SIG-M5 (cell line): ENCODE data around the gene FDXR.

Source experiments
- DNase-seq: peaks from one replicate; lab custom pipeline; 2025; lab: John Stamatoyannopoulos, UW

FDXR gene

DNA sequence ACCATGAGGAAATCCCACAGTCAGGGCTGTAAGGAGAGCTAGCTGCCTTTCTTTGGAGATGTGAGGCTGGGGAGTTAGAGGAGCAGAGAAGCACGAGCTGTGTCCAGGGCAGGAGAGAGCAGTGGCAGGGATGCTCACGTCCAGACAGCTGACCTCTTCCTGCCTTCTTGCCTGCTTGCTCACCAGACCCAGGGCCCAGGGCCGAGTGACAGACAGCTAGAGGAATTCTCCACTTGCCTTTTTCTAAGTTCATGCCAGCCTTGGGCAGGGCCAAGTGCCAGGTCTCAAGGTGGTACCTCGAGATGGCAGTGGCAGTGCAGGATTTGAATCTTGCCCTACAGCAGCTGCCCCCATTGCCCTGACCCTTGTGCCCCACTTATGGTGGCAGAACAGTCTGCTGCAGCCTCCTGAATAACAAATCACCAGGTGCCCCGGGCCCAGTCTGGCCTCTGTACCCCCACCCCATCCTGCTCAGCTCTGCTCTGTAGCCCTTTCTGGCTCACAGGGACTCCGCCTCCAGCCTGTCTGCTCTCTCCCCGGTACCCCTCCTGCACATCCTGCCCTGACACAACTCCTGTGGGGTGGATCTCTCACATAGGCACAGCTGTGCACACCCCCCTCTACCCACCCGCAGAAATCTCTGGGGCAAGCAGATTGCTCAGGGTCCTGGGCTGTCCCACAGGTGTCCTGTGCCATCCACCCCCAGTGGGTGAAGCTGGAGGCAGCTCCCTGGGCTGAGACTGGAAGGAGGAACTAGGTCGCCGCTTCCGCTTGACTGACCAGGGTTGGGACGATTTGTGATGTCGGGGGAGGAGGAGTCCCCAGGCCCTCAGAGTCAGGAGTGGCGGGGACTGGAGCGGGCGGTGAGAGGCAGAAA lies 39.1 kb downstream of the FDXR start:
- no peak for DNase-seq

- no peak for DNase-seq
Measured at GRCh38 chr17:74832421-74832820, 40.4 kb downstream of the FDXR start.

DNA sequence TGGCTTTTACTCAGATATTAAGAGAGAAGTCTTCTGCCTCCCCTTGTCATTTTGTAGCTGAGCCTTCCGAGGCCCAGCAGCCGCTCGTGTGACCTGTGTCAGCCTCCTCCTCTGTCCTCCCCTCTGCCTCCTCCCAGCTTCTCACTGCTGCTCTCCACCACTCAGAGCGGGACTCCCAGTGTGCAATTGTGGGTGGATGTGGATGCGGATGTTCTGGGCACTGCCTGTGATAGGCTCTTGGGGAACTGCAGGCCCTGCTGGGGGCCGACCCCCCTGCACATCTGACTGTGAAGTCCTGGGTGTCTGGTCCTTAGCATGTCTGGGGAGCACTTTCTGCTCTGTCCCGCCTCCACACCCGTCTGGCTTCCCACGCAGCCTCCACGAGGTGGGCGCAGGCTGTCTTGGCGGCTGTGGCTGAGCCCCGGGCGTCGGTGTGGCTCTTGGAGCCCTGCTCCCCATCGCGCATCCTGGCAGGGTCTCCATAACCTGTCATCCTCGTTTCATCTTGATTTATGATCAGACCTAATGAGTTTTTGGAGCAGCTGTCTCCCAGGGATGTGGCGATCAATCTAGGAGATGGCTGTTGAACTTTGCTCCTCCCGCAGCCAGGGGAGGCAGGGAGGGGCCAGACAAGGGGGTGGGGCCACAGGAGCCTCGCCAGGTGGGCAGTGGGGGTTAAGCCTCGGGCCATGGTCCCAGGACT lies 41.2 kb downstream of the FDXR start:
- DNase-seq: no peak

DNA sequence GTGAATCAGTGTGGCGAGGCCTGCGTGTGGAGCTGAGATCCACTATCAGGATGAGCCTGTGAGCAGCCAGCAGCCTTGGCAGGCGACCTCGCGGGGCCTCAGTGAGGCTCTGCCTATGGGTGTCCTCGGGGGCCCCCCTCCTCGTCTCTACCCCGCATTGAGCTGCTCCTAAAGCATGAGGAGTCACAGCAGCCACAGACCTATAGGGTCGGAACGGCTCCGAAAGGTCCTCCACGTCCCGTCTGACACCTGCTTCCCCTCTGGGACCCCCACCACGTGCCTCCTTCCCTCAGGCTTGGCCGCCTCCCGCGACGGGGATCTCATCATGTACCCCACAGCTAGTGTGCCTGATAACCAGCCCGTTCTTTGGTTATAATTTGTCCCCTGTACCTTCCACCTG lies 41.9 kb downstream of the FDXR start:
- no peak for DNase-seq

DNA sequence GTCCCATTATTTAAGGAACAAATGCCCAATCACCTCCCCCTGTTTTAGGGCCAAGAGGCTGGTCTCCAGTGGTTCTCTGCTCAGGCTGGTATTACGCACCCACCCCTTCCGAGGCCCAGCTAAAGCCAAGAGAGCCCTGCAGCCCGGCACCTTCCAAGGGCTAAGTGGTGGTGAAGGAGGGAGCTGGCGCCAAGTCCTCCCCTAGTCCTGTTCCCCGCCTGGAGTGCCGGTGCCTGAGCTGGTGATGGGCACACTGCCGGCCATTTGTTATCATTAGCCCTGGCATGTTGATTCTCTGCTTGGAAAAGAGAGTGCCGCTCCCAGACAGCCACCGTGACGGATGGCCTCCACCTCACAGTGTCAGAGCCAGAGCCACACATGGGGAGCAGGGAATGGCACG lies 45.0 kb downstream of the FDXR start:
- DNase-seq: no peak

DNA sequence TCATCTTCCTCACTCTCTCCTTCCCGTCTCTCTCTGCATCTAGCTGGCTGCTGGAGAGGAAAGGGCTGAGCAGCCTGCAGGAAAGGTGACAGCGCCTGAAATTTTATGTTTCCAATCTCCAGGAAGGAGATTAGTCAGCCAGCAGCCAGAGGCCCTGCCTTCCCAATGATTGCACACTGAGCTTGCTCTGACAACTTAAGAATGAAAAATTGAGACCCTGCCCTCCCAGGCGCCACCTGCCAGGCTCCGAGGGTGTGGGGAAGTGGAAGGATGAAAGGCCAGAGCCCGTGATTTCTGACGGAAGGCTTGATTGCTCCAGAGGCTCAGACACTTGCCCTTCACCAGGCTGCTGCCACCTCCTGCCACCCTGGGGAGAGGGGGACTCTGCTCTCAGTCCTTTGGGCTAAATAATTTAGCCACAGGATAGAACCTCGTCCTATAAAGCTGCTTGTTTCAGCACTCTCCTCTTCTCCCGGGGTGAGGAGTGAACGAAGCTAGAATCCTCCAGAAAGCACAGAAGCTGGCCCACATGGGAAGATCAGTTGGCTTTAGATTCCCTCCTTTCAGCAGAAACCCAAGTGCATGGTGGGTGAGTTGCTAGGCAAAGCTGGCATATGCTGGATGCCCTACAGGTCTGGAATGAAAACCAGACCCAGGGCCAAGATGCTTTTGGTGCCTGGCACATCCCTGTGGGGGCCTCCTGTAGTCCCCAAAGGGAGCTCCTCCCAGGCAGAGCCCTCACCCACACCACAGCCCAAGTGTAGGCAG lies 46.7 kb downstream of the FDXR start:
- no peak for DNase-seq

DNA sequence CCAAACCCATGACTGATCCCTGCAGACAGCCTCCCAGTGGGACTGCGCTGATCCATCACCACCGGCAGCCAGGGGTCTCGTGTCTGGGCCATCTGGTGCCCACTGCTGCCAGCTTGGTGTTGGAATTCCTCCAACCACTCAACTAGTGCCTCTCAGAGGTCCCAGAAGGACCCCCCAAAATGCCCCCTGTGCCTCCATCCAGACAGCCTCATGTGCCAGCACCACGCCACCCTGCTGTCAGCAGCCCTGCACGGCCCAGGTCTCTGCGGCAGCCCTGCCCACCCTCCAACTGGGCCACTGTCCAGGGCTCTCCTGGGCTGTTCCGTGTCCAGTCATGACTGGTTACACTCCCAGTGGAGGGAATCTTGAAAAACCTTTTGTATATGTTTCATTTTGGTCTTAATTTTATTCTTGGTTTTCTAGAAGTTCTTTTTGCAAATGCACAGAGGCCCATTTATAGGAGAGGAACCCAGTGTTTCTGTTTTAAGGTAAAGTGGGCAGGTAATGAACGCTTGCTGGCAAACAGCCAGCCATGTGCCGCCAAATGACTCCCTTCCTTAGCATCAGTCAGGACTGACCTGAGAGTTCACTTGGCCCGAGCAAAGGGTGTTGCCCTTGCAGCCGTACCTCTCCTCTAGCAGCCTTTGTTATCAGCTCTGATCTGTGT lies 47.7 kb downstream of the FDXR start:
- DNase-seq: no peak

DNA sequence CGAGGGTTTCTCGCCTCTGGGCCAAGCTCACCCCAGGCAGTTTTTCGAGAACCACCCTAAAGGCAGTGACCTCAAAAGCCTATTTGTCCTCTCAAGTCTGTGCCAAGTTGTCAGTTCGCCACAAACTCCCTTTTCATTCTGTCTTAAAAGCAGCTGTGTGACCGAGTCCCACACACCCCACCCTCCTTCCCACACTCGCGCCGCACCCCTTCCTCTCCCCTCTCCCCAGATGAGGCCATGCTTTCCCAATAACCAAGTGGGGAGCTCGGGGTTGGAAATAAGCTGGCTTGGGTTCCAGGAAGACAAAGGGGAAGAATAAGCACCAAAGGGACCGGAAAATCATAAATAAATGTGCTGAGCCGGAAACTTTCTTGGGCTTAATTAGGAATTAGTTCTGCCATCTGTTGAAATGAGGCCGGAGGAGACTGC lies 49.8 kb downstream of the FDXR start:
- no peak for DNase-seq

DNA sequence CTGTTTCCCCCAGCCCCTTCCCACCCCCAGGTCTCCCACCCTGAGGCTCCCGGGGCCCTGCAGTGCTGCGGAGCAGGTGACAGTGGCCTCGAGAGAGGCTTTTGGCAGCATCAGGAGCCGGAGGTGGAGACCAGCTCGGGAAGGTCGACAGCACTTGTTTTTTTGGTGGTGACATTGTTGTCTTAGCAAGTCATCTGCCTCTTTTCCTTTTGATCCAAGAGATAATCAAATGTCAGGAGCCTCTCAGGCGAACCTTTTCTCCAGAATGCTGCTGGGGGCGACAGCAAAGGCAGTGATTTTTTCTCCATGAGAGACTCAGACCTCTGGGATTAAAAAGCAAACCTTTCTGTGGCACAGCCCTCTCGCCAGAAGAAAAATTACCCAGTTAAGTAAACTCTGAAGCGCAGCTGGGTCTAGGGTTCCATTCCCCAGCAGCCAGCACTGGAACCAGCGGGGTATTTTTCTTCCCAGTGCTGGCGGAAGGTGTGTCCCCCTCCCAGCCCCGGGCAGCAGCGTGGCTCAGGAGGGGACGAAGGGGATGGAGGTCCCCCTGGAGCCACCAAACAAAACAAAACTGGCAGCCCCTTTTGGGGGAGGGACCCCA lies 50.4 kb downstream of the FDXR start:
- no peak for DNase-seq

GRCh38 chr17:74821655-74822334 lies 51.0 kb downstream of the FDXR start:
- no peak for DNase-seq

DNA sequence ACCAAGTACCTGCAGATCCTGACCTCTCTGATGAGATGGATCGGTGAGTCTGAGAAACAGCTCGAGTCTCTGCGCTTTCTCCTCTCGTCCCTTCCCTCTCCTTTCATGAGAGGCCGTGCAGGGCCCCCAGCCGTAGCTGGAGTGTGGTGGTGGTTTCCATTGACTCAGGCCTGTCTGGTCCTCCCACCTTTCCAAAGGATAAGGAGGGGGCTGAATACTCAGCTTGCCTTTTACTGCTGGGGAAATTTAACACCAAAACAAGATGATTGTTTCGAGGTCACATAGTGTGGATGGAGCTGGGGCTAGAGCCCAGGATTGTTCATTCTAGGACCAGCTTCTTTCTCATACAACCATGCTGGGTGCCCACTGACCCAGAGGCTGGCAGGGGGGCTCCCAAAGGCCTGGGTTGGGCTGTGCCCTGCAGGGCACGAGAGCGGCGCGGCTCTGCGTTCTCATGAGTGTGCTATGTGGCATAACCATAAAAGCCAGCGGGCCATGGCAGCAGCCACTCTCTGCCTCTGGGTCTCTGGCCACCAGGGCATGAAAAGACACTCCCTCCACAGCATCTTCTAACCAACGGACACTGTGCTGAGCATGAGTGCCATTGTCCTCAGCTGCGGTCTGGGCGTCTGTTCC lies 52.9 kb downstream of the FDXR start:
- no peak for DNase-seq

DNA sequence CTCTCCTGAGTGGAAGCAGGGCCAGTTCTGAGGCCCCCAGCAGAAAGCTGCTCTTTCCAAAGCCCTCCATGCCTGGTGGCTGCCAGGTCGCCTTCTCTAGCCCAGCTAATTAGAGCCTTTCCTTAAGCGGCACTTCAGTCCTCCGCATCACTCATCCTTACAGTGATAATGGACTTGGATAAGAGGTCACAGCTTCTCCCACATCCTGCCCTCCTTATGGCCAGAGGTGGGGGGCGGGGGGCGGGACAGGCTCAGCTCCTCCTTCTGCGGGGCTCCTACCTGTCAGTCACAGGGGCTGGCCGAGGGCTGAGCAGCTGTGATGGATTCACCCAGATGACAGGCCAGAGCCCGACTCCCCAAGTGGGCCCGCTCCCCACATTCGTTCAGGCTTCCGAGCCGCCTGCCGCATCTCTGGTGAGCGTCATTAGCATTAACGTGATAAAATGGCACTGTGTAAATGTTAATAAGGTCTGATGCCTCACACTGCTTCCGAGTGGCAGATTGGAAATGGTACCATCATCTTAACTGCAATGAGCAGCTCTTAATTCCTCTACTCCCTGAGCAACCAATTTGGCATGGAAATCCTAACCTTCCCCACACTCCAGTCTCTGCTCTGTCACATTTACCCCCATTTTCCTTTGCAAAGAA lies 54.4 kb downstream of the FDXR start:
- DNase-seq: no peak

DNA sequence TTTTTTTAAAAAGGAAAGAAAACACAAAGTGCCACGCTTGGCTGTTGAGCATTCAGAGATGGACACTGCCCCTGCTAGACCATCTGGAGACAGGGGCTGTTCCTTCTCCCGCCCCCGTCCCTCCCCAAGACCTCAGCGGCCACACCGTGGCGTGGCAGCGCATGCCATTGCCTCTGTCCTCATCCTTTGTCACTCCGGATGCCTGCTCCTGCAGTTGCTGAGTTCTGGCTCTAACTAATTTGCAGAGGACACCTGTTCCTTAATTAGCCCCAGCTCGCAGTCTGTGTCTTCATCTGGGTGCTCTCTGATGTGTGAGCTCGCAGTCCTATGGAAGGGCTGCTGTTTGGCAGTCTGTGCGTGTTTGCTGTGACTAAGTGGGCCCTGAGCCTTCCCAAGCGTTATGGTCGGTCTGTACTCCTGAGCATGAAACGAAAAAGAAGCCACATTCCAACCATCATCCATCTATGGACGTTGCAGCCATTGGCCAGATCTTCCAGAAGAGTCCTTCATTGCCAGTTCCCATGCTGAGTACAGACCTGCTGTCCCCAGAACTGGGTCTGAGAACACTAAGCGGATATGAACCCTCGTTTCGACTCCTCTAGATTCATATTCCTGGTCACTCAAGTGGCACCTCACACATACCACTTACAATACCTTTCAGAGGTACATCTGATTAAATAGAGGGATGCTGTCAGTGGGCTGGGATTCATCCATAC lies 55.7 kb downstream of the FDXR start:
- no peak for DNase-seq

GRCh38 chr17:74815550-74816370 lies 57.0 kb downstream of the FDXR start:
- DNase-seq: no peak

DNA sequence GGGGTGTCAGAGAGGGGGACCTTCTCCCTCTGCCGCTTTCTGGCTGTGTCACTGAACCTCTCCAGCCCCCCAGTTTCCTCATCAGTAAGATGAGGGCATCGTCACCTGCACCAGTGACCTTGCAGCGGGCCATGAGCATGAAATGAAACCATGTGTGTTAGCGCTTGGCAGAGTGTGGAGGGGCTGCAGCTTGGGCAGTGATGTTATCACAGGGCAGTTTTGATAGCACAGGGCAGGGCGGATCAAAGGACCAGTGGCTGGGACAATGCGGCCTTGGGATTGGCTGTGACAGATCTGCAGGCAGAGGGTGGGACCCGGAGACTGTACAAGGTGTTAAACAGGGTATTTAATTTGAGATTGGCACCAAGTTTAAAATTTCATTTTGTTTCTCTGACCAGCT lies 57.7 kb downstream of the FDXR start:
- DNase-seq: no peak

GRCh38 chr17:74814453-74814852 lies 58.3 kb downstream of the FDXR start:
- no peak for DNase-seq
